Neural cell (in vitro differentiated cells): ENCODE results near the gene D2HGDH. TPM values are rescaled to one million over a fixed set of nuclear protein-coding genes. Genes with fewer than 3 reads are reported as not detected.

Source experiments
- H2AFZ ChIP-seq: fragments of 200-600, 300-800 bp; sonication (generic), shearing (Covaris generic); 2 replicates; pipeline ENCODE4 v1.6.0; 2014; ENCODE audit warnings: low read depth, mild to moderate bottlenecking, antibody characterized with exemption, low read length, moderate library complexity
- H3F3A ChIP-seq: fragments of 200-600 bp; shearing (Covaris generic); 2 replicates; pipeline ENCODE4 v1.6.1; 2016; ENCODE audit warnings: mild to moderate bottlenecking, moderate library complexity, mixed read lengths, antibody characterized with exemption, low read length; ENCODE audit not compliant: insufficient read depth, poor library complexity, severe bottlenecking
- H3K27ac ChIP-seq: fragments of 200-600, 300-800 bp; sonication (generic), shearing (Covaris generic); 2 replicates; pipeline ENCODE4 v1.5.1; 2014; ENCODE audit warnings: mild to moderate bottlenecking, low read length, moderate library complexity
- H3K27me3 ChIP-seq: fragments of 300-800, 200-600 bp; sonication (generic), shearing (Covaris generic); 2 replicates; pipeline ENCODE4 v1.6.0; 2014; ENCODE audit warnings: mild to moderate bottlenecking, low read depth, low read length, moderate library complexity; ENCODE audit not compliant: insufficient read depth
- H3K36me3 ChIP-seq: fragments of 300-800, 200-600 bp; sonication (generic), shearing (Covaris generic); 2 replicates; pipeline ENCODE4 v1.5.1; 2014; ENCODE audit warnings: mild to moderate bottlenecking, antibody characterized with exemption, low read length, moderate library complexity; ENCODE audit not compliant: insufficient read depth
- H3K4me2 ChIP-seq: fragments of 300-800, 200-600 bp; sonication (generic), shearing (Covaris generic); 2 replicates; pipeline ENCODE4 v1.6.0; 2014; ENCODE audit warnings: mild to moderate bottlenecking, low read length
- H3K4me3 ChIP-seq: fragments of 300-800, 200-600 bp; sonication (generic), shearing (Covaris generic); 2 replicates; pipeline ENCODE4 v1.5.1; 2014; ENCODE audit warnings: mild to moderate bottlenecking, low read length, moderate library complexity
- H3K79me2 ChIP-seq: fragments of 200-600 bp; shearing (Covaris generic); replicated peaks from 2 replicates; pipeline ENCODE4 v1.6.0; 2014; ENCODE audit warnings: mild to moderate bottlenecking, low read length, moderate library complexity; ENCODE audit not compliant: insufficient read depth
- H3K9ac ChIP-seq: fragments of 300-800, 200-600 bp; sonication (generic), shearing (Covaris generic); 2 replicates; pipeline ENCODE4 v1.6.1; 2016; ENCODE audit warnings: mild to moderate bottlenecking, low read length, mixed read lengths
- H3K9me2 ChIP-seq: fragments of 200-600 bp; shearing (Covaris generic); 2 replicates; pipeline ENCODE4 v1.6.1; 2016; ENCODE audit warnings: mild to moderate bottlenecking, low read length, mixed read lengths; ENCODE audit not compliant: insufficient read depth
- H3K9me3 ChIP-seq: fragments of 200-600, 300-800 bp; sonication (generic), shearing (Covaris generic); 2 replicates; pipeline ENCODE4 v1.6.1; 2016; ENCODE audit warnings: mild to moderate bottlenecking, mixed run types, low read length, moderate library complexity, mixed read lengths
- H4K20me1 ChIP-seq: fragments of 200-600 bp; shearing (Covaris generic); 2 replicates; pipeline ENCODE4 v1.6.1; 2016; ENCODE audit warnings: mild to moderate bottlenecking, mixed run types; ENCODE audit not compliant: insufficient read depth
- CTCF ChIP-seq: fragments of 450-650 bp; IDR thresholded peaks from 2 replicates; pipeline ENCODE4 v1.5.1; 2014; ENCODE audit warnings: antibody characterized with exemption, mild to moderate bottlenecking, moderate library complexity; ENCODE audit not compliant: poor library complexity, severe bottlenecking
- EP300 ChIP-seq: fragments of 450-650 bp; conservative IDR thresholded peaks from 2 replicates; pipeline ENCODE4 v1.6.1; 2014; ENCODE audit warnings: antibody characterized with exemption, mild to moderate bottlenecking, moderate library complexity; ENCODE audit not compliant: poor library complexity, severe bottlenecking
- EZH2 ChIP-seq: fragments of 200-600, 300-800 bp; shearing (Covaris generic), sonication (generic); IDR thresholded peaks from 2 replicates; pipeline ENCODE4 v1.6.1; 2014; ENCODE audit warnings: antibody characterized with exemption, low read length, borderline replicate concordance, mild to moderate bottlenecking; ENCODE audit not compliant: insufficient read depth, poor library complexity, severe bottlenecking
- MXI1 ChIP-seq: fragments of 450-650 bp; conservative IDR thresholded peaks from 2 replicates; pipeline ENCODE4 v1.6.1; 2014; ENCODE audit warnings: antibody characterized with exemption, mild to moderate bottlenecking; ENCODE audit not compliant: poor library complexity, severe bottlenecking
- POLR2AphosphoS5 ChIP-seq: IDR thresholded peaks from 2 replicates; pipeline ENCODE4 v1.6.1; 2012
- RAD21 ChIP-seq: fragments of 450-650 bp; conservative IDR thresholded peaks from 2 replicates; pipeline ENCODE4 v1.6.1; 2014; ENCODE audit warnings: antibody characterized with exemption, mild to moderate bottlenecking, moderate library complexity
- REST ChIP-seq: IDR thresholded peaks from 2 replicates; pipeline ENCODE4 v1.6.1; 2012; ENCODE audit warnings: borderline replicate concordance
- SMC3 ChIP-seq: fragments of 450-650 bp; conservative IDR thresholded peaks from 2 replicates; pipeline ENCODE4 v1.6.1; 2014; ENCODE audit warnings: antibody characterized with exemption, mild to moderate bottlenecking, moderate library complexity; ENCODE audit not compliant: poor library complexity
- TAF1 ChIP-seq: IDR thresholded peaks from 2 replicates; pipeline ENCODE4 v1.6.1; 2012; ENCODE audit warnings: low read depth
- polyA plus RNA-seq: library from polyadenylated mRNA; depleted of rRNA; stranded (reverse); fragments of >200 nt; gene quantifications from 2 replicates; pipeline ENCODE4 v1.2.3, GENCODE V29; 2014

Gene D2HGDH
- polyA plus RNA-seq, 1 donor from 2014 or later = 12.6 TPM

GRCh38 chr2:241721852-241722251 is 12.6 kb upstream of the D2HGDH start:
- Histone ChIP-seq H3F3A (no peaks in the 10 kb centered on the region), H4K20me1 (no peaks in the 10 kb centered on the region), H3K9me2 (no peaks in the 10 kb centered on the region), H3K9me3 (peaks cover 12% of the 10 kb centered on the region), H3K27me3 (no peaks in the 10 kb centered on the region), H3K4me3 (no peak overlapping the region), H3K36me3 (peaks cover 19% of the 10 kb centered on the region), H3K27ac (no peak overlapping the region), H3K79me2 (no peaks in the 10 kb centered on the region), H2AFZ (no peak overlapping the region), H3K9ac (no peak overlapping the region), H3K4me2 (no peak overlapping the region)
- TF ChIP-seq EZH2 (no peak), POLR2AphosphoS5 (no peak), CTCF (no peak), TAF1 (no peak), EP300 (no peak), SMC3 (no peak), RAD21 (no peak), REST (no peak), MXI1 (no peak)

DNA sequence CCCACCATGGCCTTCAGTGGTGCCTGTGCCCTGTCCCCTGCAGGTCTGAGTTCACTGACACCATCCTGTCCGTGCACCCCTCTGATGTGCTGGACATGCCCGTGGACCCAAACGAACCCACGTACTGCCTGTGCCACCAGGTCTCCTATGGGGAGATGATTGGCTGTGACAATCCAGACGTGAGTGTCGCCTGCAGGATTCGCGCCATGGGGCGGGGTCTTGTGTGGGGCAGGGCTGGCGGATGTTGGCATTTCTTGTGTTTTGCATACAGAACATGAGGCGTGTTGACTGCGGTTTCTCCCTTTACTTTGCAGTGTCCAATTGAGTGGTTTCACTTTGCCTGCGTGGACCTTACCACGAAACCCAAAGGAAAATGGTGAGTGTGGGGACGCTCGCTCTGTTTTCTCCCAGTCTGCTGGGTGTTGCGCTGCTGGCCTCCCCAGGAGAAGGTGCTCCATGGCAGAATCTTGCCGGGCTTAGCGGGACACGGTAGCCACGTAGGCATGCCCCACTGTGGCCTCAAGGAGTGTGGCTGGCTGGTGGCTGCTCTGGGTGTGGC is 11.5 kb upstream of the D2HGDH start:
- Histone ChIP-seq H4K20me1 (no peaks in the 10 kb centered on the region), H2AFZ (no peak overlapping the region), H3K36me3 (peaks cover 19% of the 10 kb centered on the region), H3K79me2 (no peaks in the 10 kb centered on the region), H3K9me3 (peaks cover 12% of the 10 kb centered on the region), H3K27ac (no peak overlapping the region), H3K4me2 (no peak overlapping the region), H3K9ac (no peak overlapping the region), H3K9me2 (no peaks in the 10 kb centered on the region), H3K27me3 (no peaks in the 10 kb centered on the region), H3K4me3 (no peak overlapping the region), H3F3A (no peaks in the 10 kb centered on the region)
- TF ChIP-seq REST (no peak), MXI1 (no peak), SMC3 (no peak), EP300 (no peak), POLR2AphosphoS5 (no peak), RAD21 (no peak)
